Measurements from ENCODE around the gene RNF207.
"Not testable (repeated sequence)": the region's sequence is repeated elsewhere in the genome, so short reads cannot be mapped to it uniquely, and the experiment has no call there.

The RNF207 gene

DNA sequence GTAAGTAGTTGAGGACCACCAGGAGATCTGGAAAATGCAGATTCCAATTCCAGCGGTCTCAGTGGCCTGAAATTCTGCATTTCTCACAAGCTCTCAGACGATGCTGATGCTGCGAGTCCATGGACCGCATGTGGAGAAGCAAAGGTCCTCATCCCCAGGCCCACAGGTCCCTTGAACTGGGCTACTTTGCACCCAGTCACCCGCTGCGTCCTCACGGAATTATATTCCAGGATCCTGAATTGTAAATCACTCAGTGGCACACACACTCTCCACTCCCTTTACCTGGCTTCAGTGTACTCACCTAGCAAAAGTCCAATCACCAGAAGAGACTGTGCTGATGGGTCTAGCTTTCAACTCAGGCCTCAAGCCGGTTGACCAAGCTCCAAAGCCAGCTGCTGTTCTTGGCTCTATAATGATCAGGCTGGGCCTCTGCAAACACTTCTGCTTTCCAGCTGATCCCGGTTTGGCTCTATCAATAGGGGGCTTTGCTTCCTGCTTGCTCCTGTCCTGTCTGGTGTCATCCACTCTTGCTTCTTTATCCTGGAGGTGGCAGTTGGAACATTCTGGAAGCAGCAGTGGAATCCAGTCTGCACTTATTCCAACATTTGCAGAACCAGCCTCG lies 5.6 kb upstream of the RNF207 start:
- FAIRE-seq: no peak

DNA sequence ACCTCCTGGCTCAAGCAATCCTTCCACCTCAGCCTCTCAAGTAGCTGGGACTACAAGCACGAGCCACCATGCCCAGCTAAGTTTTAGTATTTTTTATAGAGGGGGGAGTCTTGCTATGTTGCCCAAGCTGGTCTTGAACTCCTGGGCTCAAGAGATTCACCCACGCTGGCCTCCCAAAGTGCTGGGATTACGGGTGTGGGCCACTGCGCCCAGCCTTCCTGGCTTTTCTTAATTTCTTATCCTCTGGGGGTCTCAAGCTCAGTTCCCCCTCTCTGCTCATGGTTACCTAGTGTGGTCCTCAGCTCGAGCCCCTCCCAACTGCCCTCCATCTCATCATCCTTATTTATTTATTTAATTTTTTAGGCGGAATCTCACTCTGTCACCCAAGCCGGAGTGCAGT lies 3.7 kb upstream of the RNF207 start:
- no peak for FAIRE-seq

DNA sequence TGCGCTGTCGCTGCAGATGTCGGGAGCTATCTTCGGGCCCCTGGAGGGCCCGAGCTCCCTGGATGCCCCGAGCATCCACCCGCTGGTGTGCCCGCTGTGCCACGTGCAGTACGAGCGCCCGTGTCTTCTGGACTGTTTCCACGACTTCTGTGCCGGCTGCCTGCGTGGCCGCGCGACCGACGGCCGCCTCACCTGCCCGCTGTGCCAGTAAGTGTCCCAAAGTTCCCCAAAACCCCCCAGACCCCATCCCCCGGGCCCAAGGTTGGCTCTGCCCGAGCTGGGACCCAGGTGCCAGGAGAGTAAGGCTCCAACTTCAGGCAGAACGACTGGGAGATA lies 569 bp downstream of the RNF207 start:
- FAIRE-seq: no peak

DNA sequence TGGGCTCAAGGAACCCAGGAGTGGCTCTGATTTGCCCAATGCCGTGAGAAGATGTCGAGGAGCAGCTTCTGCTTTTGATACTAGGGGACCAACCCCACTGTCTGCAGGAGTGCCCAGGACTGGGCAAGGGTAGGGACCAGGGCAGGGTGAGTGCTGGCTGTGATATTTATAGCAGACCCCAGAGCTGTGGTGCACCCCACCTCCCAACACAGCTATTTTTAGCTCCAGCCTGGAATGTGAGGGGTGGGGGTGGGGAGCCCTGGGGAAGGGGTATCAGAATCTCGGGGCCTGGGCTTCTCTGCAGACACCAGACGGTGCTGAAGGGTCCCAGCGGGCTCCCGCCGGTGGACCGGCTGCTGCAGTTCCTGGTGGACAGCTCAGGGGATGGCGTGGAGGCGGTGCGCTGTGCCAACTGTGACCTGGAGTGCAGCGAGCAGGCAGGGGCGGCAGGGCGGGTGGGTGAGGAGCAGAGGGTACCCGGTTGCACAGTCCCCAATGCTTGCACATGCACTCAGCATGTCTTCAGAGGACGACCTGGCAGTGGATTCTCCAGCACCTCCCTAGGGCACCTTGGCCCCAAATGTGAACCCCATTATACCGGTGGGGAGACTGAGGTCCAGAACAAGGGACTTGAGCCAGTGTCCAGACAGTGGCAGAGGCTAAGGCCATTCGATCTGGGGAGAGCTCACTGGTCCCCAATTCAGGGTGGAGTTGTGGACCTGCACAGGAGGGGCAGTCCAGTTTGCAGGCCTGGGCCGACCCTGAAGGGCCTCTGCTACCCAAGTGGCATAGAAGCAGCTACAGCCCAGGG lies 1.4 kb downstream of the RNF207 start:
- no peak for FAIRE-seq

DNA sequence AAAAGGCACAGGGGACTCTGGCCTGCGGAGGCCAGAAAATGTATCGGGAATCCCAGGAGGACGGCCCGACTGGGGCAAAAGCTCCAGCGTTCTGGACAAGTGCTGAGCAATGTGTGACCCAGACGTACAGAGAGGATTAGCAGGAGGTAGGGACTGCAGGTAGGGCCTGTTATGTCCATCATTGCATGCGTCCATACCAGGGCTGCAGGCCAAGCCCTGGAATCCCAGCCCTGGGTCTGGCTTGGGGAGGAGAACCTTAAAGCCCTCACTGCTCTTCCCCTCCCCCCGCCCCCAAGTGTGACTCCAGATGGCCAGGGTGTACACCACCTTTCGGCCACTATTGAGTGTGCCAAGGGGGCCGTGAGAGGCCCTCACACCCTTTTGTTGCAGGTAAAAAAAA lies 2.0 kb downstream of the RNF207 start:
- no peak for FAIRE-seq

DNA sequence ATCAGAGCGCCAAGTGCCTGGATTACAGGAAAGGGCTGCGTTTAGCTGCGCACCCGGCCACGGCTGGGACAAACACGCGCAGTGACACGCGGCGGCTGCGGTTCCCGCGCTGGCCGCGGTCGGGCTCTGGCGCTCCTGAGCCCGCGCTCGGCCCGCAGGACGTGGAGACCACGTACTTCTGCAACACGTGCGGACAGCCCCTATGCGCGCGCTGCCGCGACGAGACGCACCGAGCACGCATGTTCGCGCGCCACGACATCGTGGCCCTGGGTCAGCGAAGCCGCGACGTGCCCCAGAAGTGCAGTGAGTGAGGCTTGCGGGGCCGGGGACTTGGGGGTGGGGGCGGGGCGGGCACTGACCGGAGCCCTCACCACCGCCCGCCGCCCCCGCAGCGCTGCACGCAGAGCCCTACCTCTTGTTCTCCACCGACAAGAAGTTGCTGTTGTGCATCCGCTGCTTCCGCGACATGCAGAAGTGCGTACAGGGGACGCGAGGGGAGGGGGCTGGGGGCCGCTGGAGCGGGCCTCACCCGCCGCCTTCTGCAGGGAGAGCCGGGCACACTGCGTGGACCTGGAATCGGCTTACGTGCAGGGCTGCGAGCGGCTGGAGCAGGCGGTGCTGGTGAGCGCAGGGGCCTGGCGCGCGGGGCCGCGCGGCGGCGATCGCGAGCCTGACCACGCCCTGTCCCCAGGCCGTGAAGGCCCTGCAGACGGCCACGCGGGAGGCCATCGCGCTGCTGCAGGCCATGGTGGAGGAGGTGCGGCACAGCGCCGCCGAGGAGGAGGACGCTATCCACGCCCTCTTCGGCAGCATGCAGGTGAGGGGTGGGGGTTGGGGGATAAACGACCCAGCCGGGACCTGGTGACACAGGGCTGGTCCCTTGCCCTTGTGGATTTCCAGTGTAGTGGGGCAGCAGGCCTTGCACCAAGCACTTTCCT lies 3.1 kb downstream of the RNF207 start:
- no peak for FAIRE-seq

DNA sequence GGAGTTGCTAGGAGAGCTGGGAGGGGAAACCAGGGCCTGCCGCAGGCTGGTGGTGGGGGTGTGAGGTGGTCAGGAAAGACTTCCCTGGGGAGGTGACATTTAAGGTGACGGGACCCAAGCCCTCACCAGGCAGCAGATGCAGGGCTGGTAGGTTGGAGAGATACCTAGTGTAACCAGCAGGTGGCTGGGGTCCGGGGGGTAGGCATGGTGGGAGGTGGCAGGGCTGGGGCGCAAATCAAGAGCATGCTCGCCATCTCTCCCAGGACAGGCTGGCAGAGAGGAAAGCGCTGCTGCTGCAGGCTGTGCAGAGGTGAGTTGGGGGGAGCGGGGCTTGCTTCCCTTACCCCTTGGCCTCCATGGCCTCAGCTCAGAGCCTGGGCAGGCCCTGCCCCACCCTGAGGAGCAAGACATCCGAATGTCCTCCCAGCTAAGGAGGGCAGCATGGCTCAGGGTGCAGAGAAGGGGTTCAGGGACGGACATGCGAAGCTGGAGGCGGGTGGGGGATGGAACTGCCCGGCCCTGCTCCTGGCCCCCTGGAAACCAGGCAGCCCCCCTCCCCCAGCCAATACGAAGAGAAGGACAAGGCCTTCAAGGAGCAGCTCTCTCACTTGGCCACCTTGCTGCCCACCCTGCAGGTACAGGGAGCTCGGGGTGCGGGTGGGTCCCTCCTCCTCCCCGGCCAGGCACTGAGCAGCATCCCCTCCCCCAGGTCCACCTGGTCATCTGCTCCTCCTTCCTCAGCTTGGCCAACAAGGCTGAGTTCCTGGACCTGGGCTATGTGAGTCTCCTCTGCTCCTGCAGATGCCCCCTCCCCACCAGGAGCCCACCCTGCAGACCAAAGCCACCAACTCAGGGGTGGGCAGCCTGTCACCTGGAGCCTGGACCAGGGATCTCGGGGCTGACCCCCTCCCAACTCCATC lies 4.0 kb downstream of the RNF207 start:
- FAIRE-seq: no peak

DNA sequence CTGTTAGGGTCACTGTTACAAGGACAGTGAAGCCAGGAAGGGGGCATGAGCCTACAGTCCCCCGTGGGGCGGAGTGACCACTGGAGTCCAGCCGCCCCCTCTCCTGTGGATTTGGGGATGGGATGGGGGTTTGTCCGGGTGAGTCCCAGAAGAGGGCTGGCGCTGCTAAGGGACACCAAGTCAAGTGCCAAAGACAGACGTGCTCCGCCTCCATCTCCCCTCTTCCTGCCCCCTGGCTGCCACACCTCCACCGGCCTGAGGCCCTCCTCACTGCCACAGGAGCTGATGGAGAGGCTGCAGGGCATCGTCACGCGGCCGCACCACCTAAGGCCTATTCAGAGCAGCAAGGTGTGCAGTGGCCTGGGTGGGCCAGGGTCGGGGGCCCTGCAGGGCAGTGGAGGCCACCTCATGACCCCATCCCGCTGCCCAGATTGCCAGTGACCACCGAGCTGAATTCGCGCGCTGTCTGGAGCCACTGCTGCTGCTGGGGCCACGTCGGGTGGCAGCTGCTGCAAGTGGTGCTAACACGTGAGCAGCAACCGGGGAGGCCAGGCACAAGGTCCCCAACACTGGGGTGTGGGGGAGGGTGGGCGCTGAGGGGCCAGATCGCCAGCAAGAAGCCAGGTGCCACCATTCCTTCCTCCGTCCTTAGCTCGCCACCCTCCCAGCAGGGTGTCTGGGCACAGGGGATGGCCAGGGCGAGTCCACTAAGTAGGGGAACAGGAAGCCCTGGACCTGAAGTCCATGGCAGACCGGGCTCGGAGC lies 4.9 kb downstream of the RNF207 start:
- no peak for FAIRE-seq

DNA sequence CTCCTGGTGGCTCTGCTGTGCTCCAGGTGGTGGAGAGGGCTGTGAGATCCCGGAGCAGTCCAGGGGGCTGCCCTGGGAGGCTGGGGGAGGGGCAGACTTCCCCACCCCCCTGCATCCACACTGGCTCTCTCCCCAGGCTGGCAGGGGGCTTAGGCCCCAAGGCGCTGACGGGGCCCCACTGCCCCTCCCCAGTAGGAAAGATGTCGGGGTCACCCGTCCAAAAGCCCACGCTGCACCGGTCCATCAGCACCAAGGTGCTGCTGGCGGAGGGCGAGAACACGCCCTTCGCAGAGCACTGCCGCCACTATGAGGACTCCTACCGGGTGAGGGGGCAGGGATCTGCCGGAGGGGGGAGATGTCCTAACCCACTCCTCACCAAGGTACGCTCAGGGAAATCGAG lies 5.8 kb downstream of the RNF207 start:
- FAIRE-seq: no peak

DNA sequence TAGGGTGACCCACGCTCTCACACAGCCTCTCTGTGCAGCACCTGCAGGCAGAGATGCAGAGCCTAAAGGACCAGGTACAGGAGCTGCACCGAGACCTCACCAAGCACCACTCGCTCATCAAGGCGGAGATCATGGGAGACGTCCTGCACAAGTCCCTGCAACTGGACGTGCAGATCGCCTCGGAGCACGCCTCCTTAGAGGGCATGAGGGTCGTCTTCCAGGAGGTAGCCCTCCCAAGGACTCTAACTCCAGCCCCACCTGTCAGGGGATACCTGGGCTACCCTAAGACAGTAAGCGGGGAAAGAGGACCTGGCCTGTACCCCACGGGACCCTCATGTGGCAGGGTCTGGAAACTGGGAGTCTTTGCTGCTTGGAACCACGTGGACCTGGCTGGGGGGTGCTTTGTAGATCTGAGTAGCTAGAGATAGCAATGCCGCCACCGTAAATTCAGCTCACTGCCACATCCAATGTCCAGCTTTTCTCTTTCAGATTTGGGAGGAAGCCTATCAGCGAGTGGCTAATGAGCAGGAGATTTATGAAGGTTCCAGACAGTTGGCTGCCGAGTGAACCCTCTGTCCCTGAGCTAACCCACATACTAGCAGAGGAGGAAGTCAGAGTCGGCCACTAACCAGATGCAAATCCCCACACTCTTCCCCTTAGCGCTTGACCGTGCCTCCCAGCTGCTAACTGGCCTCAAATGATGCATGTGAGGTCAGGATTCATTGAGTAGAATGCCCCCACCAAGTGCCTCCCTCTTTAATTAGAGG lies 6.5 kb downstream of the RNF207 start:
- no peak for FAIRE-seq

DNA sequence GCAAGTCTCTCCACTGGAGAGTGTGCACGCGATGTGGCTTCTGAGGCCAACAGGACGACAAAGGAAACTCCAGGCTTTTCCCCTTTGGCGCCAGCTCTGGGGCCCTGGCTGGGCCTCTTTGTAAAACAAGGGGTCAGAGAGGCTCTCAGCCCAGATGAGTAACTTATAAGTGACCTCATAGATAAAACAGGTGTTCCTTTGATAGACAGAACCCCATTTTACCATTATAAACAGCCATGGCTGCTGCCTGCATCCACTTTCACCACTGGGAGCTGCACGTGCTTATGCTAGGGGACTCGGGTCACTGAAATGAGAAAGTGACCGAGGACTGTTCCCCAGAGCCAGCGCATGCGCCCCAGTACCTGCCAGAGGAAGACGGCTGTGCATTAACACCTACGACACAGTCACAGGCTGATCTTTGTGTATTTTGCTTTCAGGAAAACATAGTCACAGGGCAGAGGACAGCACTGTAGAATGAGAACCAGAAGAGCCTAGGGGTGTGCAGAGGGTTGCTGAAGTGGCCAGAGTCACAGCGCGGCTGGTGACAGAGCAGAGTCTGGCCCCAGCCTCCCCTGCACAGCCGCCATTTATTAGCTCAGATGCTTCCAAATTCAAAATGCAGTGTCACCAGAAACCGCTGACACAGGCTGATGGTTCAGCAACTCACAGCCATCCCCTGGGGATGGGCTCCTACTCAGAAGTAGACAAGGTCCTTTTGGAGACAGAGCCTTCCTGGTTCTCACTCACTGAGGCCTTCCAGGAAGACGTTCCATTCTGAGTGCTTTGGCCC lies 12.7 kb downstream of the RNF207 start:
- no peak for FAIRE-seq

DNA sequence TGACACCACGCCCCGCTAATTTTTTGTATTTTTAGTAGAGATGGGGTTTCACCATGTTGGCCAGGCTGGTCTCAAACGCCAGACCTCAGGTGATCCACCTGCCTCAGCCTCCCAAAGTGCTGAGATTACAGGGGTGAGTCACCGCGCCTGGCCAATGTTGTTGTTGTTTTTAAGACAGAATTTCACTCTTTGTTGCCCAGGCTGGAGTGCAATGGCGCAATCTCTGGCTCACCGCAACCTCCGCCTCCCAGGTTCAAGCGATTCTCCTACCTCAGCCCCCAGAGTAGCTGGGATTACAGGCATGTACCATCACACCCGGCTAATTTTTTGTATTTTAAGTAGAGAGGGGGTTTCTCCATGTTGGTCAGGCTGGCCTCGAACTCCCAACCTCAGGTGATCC lies 13.7 kb downstream of the RNF207 start:
- not testable (repeated sequence) for FAIRE-seq

DNA sequence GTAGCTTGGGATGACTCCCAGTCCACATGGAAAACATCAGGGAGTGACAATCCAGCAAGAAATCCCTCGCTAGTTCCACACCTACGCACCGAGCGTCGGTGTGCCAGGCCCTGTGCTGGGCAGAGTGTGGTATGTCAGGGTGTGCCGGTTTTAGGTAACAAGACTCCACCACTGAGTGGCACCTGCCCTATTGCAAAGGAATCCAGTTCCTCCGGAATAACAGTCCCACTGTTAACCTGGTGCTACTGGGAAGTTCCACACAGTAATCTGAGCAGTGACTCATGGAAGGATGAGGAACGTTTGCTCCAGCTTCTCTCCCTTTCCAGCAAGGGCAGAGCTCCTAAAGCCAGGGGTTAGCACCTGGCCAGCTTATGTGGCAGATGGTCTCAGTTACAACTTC lies 14.3 kb downstream of the RNF207 start:
- FAIRE-seq: no peak

DNA sequence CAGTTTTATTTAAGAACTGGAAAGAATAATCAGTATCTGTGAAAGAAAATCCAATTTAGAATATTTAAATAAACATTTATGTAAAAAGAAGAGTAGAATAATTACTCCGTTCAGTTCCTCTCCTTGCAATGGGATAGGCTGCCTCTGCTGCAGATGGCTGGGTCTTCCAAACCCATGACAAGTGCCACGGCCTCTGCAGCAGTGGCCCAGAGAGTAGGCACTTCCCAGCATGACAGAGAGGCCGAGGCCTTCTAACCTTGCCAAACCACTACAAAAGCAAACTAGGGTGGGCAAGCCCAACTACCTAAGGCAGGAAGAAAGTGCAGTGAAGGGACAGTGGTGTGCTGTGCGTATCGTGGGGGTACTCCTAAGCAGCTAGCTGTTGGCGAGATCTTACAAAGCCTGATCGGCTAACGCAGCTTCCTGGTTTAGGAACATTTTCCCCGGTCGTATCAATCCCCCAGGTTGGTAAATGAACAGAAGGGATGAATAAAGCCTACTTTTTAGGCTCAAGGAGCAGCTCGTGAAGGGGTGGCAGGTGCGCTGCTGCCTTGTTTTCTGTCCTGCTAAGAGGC lies 15.4 kb downstream of the RNF207 start:
- FAIRE-seq: no peak

DNA sequence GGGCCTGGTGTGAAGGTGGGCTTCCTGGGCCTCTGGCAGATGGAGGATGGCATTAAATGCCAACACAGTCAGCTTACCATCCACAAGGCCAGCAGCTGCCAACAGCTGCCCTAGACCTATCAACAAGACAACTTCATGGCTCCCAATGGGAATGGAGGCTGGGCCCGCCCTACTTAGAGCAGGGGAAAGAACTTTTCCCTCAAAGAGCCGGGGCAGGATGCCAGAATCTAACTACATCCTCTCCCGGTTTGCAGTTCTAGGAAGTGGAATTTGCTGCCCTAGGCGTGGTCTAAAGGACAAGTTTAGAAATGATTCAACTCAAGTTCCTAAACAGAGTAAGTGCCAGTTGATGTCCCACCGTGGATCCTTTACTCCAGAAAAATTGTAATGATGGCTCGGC lies 16.7 kb downstream of the RNF207 start:
- FAIRE-seq: no peak

DNA sequence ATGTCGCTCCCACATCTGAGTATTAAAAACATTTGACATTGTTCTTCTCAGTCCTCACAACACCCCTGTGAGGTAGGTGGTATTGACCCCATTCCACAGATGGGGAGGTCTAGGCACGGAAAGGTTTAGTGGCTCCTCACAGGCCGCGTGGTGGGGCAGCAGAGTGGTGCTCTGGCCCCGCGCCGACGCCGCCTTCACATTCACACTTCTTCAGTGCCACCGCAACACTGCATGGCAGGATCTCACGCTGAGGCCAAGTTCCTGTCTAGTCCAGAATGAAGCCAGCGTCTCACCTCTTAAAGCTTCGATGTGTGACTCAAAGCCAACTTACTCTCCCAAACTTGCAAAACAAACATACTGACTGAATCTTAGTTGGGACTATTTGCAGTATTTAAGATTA lies 17.7 kb downstream of the RNF207 start:
- FAIRE-seq: no peak

DNA sequence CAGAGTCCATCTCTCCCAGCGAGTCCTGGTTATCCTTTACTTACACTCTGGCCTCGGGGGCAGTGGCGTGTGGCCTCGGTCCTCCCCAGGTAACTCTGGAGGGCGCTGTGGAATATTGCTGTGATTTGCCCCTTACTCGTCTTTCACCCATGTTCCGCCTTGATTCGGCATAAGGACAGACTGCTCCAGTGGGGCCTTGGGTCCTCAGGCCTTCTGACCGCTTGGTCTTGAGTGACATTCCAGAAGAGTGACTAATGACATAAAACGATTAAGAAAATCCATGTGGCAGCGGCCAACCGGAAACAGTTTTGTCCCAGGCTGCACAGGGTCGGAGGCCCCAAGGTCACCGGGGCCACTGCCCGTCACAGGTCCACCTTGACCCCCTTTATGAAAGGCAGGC lies 18.8 kb downstream of the RNF207 start:
- FAIRE-seq: no peak

DNA sequence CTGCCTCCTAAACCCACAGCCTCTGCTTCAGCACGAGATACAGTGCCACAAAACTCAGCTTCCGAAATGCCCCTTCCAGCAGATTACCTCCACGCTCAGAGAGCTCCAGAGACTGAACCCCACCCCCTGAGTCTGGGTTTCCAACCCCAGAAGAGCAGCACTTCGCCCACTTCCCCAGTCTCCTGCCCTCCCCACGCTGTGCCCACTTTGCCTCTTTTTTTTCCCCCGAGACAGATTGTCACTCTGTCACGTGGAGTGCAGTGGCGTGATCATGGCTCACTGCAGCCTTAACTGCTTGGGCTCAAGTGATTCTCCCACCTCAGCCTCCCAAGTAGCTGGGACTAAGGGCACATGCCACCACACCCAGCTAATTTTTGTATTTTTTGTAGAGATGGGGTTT lies 19.7 kb downstream of the RNF207 start:
- FAIRE-seq: no peak

DNA sequence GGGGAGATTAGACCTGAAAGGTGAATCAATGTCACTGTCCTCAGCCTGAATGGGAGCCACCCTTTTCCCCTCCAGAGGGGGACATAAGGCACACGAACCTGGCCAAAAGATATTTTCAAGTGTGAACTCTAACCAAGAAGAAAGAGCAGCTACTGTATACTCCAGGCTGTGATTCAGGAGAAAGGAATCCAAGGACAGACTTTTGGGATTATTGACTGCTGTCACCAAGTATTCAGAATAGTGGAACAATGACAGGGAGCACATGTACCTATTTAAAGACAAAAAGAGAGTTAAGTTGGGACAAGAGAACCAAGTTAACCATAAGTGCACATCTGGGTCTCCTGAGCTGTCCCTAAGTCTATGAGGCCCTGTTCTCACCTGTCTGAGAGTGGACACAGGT lies 27.5 kb downstream of the RNF207 start:
- no peak for FAIRE-seq
